ENCODE results near the gene PRKN. TPM values are rescaled to one million over a fixed set of nuclear protein-coding genes. Genes with fewer than 3 reads are reported as not detected.
A peak's percentile ranks its signal among the peaks of the same experiment; 100 is the strongest.

The PRKN gene
- total RNA-seq, 4 donors from 2014 or later: 4.5 to 12.3 (median 9.0) TPM

GRCh38 chr6:161940519-161940918, 787.0 kb downstream of the PRKN start:
- intact Hi-C loops (cut with DNase I; ENCODE audit: low total_unique reads) (no loop called here), in situ Hi-C loops (cut with MboI; ENCODE audit: low pct_ligation_motif_present in 1 of 4, low pct_unique_long_range_greater_than_20kb in 1 of 4, low sequenced_read_pairs in 3 of 4) (no loop called here)
- Histone ChIP-seq H3K27ac (no peak overlapping the region), H3K9me3 (no peaks in the 10 kb centered on the region), H3K4me3 (no peak overlapping the region), H3K36me3 (no peaks in the 10 kb centered on the region), H3K27me3 (no peaks in the 10 kb centered on the region), H3K4me1 (peaks cover 0 to 2% (median 0%) of the 10 kb centered on the region in 4 donors)
- 60 to 70% methylated on average over 1 to 2 of the region's 2 CpGs for WGBS, 2 donors (ENCODE audit: low coverage in 1 of 2)
- TF ChIP-seq CTCF (IDR thresholded peaks at IDR 0.05): no peak
- no peak for TF ChIP-seq POLR2AphosphoS5 (IDR thresholded peaks at IDR 0.05)
- TF ChIP-seq POLR2A (IDR thresholded peaks at IDR 0.05): no peak
- no peak for TF ChIP-seq EP300 (IDR thresholded peaks at IDR 0.05; ENCODE audit: low read depth)
- no peak for DNase-seq

GRCh38 chr6:161926324-161926723, 801.2 kb downstream of the PRKN start:
- H3K27me3 ChIP-seq: no peaks in the 10 kb centered on the region

GRCh38 chr6:161924516-161925116, 803.0 kb downstream of the PRKN start:
- WGBS, 2 donors (ENCODE audit: low coverage in 1 of 2): 45 to 58% methylated on average over 5 of the region's 5 CpGs
- no peak for DNase-seq
- Histone ChIP-seq H3K9me3 (no peaks in the 10 kb centered on the region), H3K4me3 (no peak overlapping the region), H3K4me1 (peaks cover 0 to 7% (median 0%) of the 10 kb centered on the region in 4 donors), H3K36me3 (no peaks in the 10 kb centered on the region), H3K27ac (no peak overlapping the region), H3K27me3 (no peaks in the 10 kb centered on the region)
- TF ChIP-seq POLR2AphosphoS5 (IDR thresholded peaks at IDR 0.05): no peak
- TF ChIP-seq CTCF (IDR thresholded peaks at IDR 0.05): no peak
- TF ChIP-seq EP300 (IDR thresholded peaks at IDR 0.05; ENCODE audit: low read depth): no peak
- TF ChIP-seq POLR2A (IDR thresholded peaks at IDR 0.05): no peak
- intact Hi-C loops (cut with DNase I; ENCODE audit: low total_unique reads) (no loop called here), in situ Hi-C loops (cut with MboI; ENCODE audit: low pct_ligation_motif_present in 1 of 4, low pct_unique_long_range_greater_than_20kb in 1 of 4, low sequenced_read_pairs in 3 of 4) (no loop called here)

More at GRCh38 chr6:161926324-161926723, 801.2 kb downstream of the PRKN start:
- in situ Hi-C loops (cut with MboI; ENCODE audit: low pct_ligation_motif_present in 1 of 4, low pct_unique_long_range_greater_than_20kb in 1 of 4, low sequenced_read_pairs in 3 of 4): no loop called here
- Histone ChIP-seq H3K4me3 (no peak overlapping the region), H3K36me3 (no peaks in the 10 kb centered on the region), H3K9me3 (no peaks in the 10 kb centered on the region), H3K27ac (no peak overlapping the region), H3K4me1 (peaks cover 0 to 7% (median 0%) of the 10 kb centered on the region in 4 donors)
- DNase-seq: no peak
- intact Hi-C loops (cut with DNase I; ENCODE audit: low total_unique reads): no loop called here
- 86 to 92% methylated on average over 3 to 5 of the region's 5 CpGs for WGBS, 2 donors (ENCODE audit: low coverage in 1 of 2)
- no peak for TF ChIP-seq CTCF (IDR thresholded peaks at IDR 0.05)
- TF ChIP-seq POLR2AphosphoS5 (IDR thresholded peaks at IDR 0.05): no peak
- no peak for TF ChIP-seq POLR2A (IDR thresholded peaks at IDR 0.05)
- no peak for TF ChIP-seq EP300 (IDR thresholded peaks at IDR 0.05; ENCODE audit: low read depth)

GRCh38 chr6:161922631-161923119, 804.9 kb downstream of the PRKN start:
- no peak overlapping the region for H3K4me3 ChIP-seq
- H3K27ac ChIP-seq: no peak overlapping the region
- peak; percentile 67 for DNase-seq
- 0% methylated on average over 1 of the region's 1 CpG; no CpG with 5 or more reads in 1 of the 2 donors for WGBS, 2 donors (ENCODE audit: low coverage in 1 of 2)
- TF ChIP-seq POLR2AphosphoS5 (IDR thresholded peaks at IDR 0.05) (no peak), CTCF (IDR thresholded peaks at IDR 0.05) (peak; percentile 20 to 64 (median 50))
- no peaks in the 10 kb centered on the region for H3K9me3 ChIP-seq
- H3K27me3 ChIP-seq: no peaks in the 10 kb centered on the region
- peaks cover 0 to 7% (median 0%) of the 10 kb centered on the region in 4 donors for H3K4me1 ChIP-seq
- intact Hi-C loops (cut with DNase I; ENCODE audit: low total_unique reads): no loop called here
- in situ Hi-C loops (cut with MboI; ENCODE audit: low pct_ligation_motif_present in 1 of 4, low pct_unique_long_range_greater_than_20kb in 1 of 4, low sequenced_read_pairs in 3 of 4): no loop called here
- H3K36me3 ChIP-seq: no peaks in the 10 kb centered on the region
